OCI-LY3 (cell line): Measurements from ENCODE around the gene SLC50A1.
"Not testable (repeated sequence)": the region's sequence is repeated elsewhere in the genome, so short reads cannot be mapped to it uniquely, and the experiment has no call there.

Source experiments
- H2AFZ ChIP-seq: fragments of 200-600, 300-600 bp; shearing (Covaris generic); 2 replicates; pipeline ENCODE4 v1.6.0; 2014; ENCODE audit warnings: antibody characterized with exemption, low read depth, low read length
- H3K27ac ChIP-seq: fragments of 200-600, 300-600 bp; sonication (generic); 2 replicates; pipeline ENCODE4 v1.5.1; 2014; ENCODE audit warnings: mild to moderate bottlenecking, low read length, moderate library complexity, mixed read lengths
- H3K27me3 ChIP-seq: fragments of 200-600, 300-600 bp; sonication (generic); 2 replicates; pipeline ENCODE4 v1.6.1; 2014; ENCODE audit warnings: low read depth, low read length, mixed read lengths
- H3K36me3 ChIP-seq: fragments of 200-600, 300-600 bp; sonication (generic); replicated peaks from 2 replicates; pipeline ENCODE3; 2014; ENCODE audit warnings: low read depth, low read length, mixed read lengths
- H3K4me1 ChIP-seq: fragments of 300-600, 200-600 bp; sonication (generic); 2 replicates; pipeline ENCODE4 v1.6.1; 2014; ENCODE audit warnings: low read length, mixed read lengths
- H3K4me2 ChIP-seq: fragments of 200-600, 300-600 bp; sonication (generic); 2 replicates; pipeline ENCODE4 v1.6.1; 2014; ENCODE audit warnings: low read length, mixed read lengths
- H3K4me3 ChIP-seq: fragments of 300-600, 200-600 bp; sonication (generic); 2 replicates; pipeline ENCODE4 v1.5.1; 2014; ENCODE audit warnings: antibody characterized with exemption, mild to moderate bottlenecking, low read length, moderate library complexity
- H3K79me2 ChIP-seq: fragments of 300-600, 200-600 bp; shearing (Covaris generic); 2 replicates; pipeline ENCODE4 v1.6.1; 2014; ENCODE audit warnings: mild to moderate bottlenecking, low read length, mixed read lengths
- H3K9ac ChIP-seq: fragments of 300-600, 200-600 bp; shearing (Covaris generic); 2 replicates; pipeline ENCODE4 v1.6.0; 2014; ENCODE audit warnings: mild to moderate bottlenecking, low read length, moderate library complexity
- H3K9me3 ChIP-seq: fragments of 200-600, 300-600 bp; shearing (Covaris generic); 2 replicates; pipeline ENCODE4 v1.6.1; 2014; ENCODE audit warnings: low read length, mixed read lengths; ENCODE audit not compliant: insufficient read depth
- H4K20me1 ChIP-seq: fragments of 200-600, 300-600 bp; sonication (generic); 2 replicates; pipeline ENCODE4 v1.6.1; 2016; ENCODE audit warnings: low read length, mixed read lengths; ENCODE audit not compliant: insufficient read depth
- EZH2phosphoT487 ChIP-seq: fragments of 200-600 bp; shearing (Covaris generic); IDR thresholded peaks from 2 replicates; pipeline ENCODE4 v1.6.1; 2018; ENCODE audit warnings: antibody characterized with exemption, mixed run types, low read depth
- TF ChIP-seq, protein P1 (sequence below): fragments of 200-600, 300-600 bp; sonication (generic); IDR thresholded peaks from 2 replicates; pipeline ENCODE4 v1.5.1; 2014; ENCODE audit warnings: antibody characterized with exemption, low read length, low read depth

The SLC50A1 gene

DNA sequence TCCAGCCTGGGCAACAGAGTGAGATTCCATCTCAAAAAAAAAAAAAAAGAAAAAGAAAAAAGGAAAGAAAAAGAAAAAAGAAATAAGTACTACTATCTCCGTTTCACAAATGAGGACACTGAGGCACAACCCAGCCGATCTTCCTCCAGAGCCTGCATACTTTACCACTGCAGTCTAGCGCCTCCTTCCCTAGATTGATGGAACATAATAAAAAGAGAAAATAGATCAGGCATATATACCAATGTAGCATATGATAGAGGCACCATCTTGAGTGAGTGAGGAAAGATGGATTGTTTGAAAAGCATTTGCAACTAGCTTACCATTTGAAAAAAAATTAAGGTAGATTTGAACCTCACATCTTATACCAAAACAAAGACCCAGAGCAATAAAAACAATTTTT is 9.8 kb downstream of the SLC50A1 start:
- Histone ChIP-seq H3K27ac (no peak overlapping the region), H4K20me1 (no peaks in the 10 kb centered on the region), H3K79me2 (no peaks in the 10 kb centered on the region; the same call in 1 of the 2 replicates), H3K4me2 (no peak overlapping the region), H3K27me3 (no peaks in the 10 kb centered on the region), H3K9me3 (no peaks in the 10 kb centered on the region), H3K4me3 (no peak overlapping the region), H2AFZ (no peak overlapping the region), H3K36me3 (no peaks in the 10 kb centered on the region), H3K9ac (no peak overlapping the region), H3K4me1 (peaks cover 14% of the 10 kb centered on the region)
- no peak for TF ChIP-seq EZH2phosphoT487
- TF ChIP-seq, protein P1, sequence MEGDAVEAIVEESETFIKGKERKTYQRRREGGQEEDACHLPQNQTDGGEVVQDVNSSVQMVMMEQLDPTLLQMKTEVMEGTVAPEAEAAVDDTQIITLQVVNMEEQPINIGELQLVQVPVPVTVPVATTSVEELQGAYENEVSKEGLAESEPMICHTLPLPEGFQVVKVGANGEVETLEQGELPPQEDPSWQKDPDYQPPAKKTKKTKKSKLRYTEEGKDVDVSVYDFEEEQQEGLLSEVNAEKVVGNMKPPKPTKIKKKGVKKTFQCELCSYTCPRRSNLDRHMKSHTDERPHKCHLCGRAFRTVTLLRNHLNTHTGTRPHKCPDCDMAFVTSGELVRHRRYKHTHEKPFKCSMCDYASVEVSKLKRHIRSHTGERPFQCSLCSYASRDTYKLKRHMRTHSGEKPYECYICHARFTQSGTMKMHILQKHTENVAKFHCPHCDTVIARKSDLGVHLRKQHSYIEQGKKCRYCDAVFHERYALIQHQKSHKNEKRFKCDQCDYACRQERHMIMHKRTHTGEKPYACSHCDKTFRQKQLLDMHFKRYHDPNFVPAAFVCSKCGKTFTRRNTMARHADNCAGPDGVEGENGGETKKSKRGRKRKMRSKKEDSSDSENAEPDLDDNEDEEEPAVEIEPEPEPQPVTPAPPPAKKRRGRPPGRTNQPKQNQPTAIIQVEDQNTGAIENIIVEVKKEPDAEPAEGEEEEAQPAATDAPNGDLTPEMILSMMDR: no peak

DNA sequence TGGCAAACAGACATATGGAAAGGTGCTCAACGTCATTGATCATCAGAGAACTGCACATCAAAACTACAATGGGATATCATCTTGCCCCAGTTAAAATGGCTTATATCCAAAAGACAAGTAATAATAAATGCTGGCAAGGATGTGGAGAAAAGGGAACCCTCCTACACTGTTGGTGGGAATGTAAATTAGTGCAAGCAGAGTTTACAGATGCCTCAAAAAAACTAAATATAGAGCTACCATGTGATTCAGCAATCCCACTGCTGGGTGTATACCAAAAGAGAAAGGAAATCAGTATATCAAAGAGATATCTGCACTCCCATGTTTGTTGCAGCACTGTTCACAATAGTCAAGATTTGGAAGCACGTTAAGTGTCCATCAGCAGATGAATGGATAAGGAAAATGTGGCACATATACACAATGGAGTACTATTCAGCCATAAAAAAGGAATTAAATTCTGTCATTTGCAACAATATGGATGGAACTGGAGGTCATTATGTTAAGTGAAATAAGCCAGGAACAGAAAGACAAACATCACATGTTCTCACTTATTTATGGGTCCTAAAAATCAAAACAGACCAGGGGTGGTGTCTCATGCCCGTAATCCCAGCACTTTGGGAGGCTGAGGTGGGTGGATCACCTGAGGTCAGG is 20.5 kb downstream of the SLC50A1 start:
- not testable (repeated sequence) for H3K27ac ChIP-seq, H3K9ac ChIP-seq, H3K36me3 ChIP-seq, H3K4me1 ChIP-seq, H3K4me2 ChIP-seq, H3K9me3 ChIP-seq, H3K79me2 ChIP-seq, H4K20me1 ChIP-seq, H3K27me3 ChIP-seq, H3K4me3 ChIP-seq, H2AFZ ChIP-seq

DNA sequence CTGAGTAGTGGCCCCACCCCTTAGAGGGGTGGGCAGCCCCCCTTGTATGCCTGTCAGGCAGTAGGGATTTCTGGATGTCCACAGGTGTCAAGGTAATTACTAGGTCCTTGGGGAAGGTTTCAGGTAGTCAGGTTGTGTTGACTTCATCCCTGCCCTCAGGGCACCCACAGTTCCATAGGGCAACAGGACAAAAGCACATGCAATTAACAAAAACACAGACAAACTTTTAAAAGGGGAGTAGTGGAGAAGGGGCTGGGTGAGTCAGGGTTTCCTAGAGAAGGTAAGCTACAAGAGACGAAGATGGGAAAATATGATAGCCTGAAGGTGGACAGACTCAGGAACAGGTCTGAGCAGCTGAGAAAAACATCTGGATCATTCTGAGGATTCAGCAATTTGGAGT is 23.3 kb downstream of the SLC50A1 start:
- H3K4me1 ChIP-seq: no peaks in the 10 kb centered on the region
- no peaks in the 10 kb centered on the region for H3K79me2 ChIP-seq
- no peaks in the 10 kb centered on the region for H3K9me3 ChIP-seq
- H2AFZ ChIP-seq: no peak overlapping the region
- no peaks in the 10 kb centered on the region for H4K20me1 ChIP-seq
- H3K4me2 ChIP-seq: no peak overlapping the region
- no peak overlapping the region for H3K4me3 ChIP-seq
- no peak overlapping the region for H3K27ac ChIP-seq
- no peaks in the 10 kb centered on the region for H3K36me3 ChIP-seq
- TF ChIP-seq, protein P1: no peak
- no peak for TF ChIP-seq EZH2phosphoT487
- no peak overlapping the region for H3K9ac ChIP-seq
- no peaks in the 10 kb centered on the region; the same call in 1 of the 2 replicates for H3K27me3 ChIP-seq

DNA sequence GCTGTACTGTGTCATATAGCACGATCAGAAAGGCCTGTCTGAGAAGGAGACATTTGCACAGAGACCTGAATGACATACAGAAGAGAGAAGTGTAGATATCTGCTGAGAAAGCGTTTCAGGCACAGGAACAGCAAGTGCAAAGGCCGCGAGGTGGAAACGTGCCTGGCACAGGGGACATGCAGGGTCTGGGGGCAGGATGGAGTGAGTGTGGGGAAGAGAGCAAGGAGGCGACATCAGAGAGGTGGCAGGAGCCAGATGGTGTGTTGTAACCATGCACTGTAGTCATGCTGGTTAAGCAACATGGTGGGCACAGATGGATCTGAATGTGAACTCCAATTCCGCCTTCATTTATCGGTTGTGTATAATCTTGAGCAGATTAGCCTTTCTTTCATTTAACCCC is 24.5 kb downstream of the SLC50A1 start:
- Histone ChIP-seq H2AFZ (no peak overlapping the region), H3K9ac (no peak overlapping the region), H3K4me2 (no peak overlapping the region), H3K4me3 (no peak overlapping the region), H4K20me1 (no peaks in the 10 kb centered on the region), H3K27me3 (no peaks in the 10 kb centered on the region; the same call in 1 of the 2 replicates), H3K27ac (no peak overlapping the region), H3K79me2 (no peaks in the 10 kb centered on the region), H3K9me3 (no peaks in the 10 kb centered on the region), H3K4me1 (no peaks in the 10 kb centered on the region), H3K36me3 (no peaks in the 10 kb centered on the region)
- TF ChIP-seq EZH2phosphoT487: no peak
- TF ChIP-seq, protein P1: no peak

DNA sequence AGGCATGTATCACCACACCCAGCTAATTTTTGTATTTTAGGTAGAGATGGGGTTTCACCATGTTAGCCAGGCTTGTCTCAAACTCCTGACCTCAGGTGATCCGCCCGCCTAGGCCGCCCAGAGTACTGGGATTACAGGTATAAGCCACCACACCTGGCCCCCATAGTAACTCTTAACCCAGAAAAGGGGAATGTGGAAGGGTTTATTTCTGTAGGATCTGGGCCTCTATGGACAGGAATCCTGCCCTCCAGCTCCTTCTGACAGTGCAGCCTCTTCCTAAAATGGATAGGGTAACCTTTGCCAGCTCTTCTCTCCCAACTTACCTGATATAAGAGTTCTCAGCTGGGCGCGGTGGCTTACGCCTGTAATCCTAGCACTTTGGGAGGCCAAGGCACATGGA is 27.0 kb downstream of the SLC50A1 start:
- H3K36me3 ChIP-seq, H3K9me3 ChIP-seq, H3K79me2 ChIP-seq, H2AFZ ChIP-seq, H3K9ac ChIP-seq, H3K4me3 ChIP-seq, H3K4me2 ChIP-seq, H4K20me1 ChIP-seq, H3K4me1 ChIP-seq, H3K27me3 ChIP-seq, H3K27ac ChIP-seq: not testable (repeated sequence)

DNA sequence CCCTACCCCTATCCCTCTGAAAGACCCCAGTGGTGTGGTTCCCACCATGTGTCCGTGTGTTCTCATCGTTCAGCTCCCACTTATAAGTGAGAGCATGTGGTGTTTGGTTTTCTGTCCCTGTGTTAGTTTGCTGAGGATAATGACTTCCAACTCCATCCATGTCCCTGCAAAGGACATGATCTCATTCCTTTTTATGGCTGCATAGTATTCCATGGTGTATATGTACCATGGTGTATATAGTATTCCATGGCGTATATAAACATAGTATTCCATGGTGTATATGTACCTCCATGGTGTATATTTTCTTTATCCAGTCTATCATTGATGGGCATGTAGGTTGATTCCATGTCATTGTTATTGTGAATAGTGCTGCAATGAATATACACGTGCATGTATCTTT is 28.1 kb downstream of the SLC50A1 start:
- H3K27me3 ChIP-seq, H4K20me1 ChIP-seq, H2AFZ ChIP-seq, H3K36me3 ChIP-seq, H3K9ac ChIP-seq, H3K4me2 ChIP-seq, H3K79me2 ChIP-seq, H3K4me3 ChIP-seq, H3K9me3 ChIP-seq, H3K27ac ChIP-seq: not testable (repeated sequence)
- H3K4me1 ChIP-seq: peaks cover 10% of the 10 kb centered on the region

DNA sequence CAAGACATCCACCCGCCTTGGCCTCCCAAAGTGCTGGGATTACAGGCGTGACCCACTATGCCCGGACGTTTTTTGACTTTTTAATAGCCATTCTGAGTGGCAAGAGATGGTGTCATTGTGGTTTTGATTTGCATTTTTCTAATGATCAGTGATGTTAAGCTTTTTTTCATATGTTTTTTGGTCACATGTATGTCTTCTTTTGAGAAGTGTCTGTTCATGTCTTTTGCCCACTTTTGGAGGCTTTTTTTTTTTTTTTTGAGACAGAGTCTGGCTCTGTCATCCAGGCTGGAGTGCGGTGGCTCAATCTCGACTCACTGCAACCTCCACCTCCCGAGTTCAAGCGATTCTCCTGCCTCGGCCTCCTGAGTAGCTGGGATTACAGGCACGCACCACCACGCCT is 29.0 kb downstream of the SLC50A1 start:
- not testable (repeated sequence) for H3K4me3 ChIP-seq, H3K27me3 ChIP-seq, H2AFZ ChIP-seq, H3K27ac ChIP-seq, H3K9me3 ChIP-seq, H3K79me2 ChIP-seq, H3K9ac ChIP-seq, H3K4me2 ChIP-seq, H4K20me1 ChIP-seq
- Histone ChIP-seq H3K36me3 (peaks cover 11% of the 10 kb centered on the region), H3K4me1 (peaks cover 10% of the 10 kb centered on the region)
